ENCODE measurements around the gene TIE1.

TIE1 gene

DNA sequence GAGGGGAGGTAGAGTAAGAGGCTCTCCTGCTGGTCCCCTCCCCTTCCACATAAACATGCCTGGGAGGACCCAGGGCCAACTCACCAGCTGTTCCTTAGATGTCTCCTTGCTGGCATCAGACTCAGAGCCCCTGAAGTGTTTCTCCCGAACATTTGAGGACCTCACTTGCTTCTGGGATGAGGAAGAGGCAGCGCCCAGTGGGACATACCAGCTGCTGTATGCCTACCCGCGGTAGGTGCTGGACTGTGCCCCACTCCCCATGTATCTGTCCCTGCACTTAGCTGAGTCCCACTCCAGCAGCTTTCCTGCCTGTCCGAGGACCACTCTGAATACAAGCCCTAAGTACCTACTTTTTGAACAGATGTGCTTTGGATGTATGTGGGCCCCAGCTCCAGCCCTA lies 37.2 kb downstream of the TIE1 start:
- no peak for DNase-seq (ENCODE audit: low spot score)

DNA sequence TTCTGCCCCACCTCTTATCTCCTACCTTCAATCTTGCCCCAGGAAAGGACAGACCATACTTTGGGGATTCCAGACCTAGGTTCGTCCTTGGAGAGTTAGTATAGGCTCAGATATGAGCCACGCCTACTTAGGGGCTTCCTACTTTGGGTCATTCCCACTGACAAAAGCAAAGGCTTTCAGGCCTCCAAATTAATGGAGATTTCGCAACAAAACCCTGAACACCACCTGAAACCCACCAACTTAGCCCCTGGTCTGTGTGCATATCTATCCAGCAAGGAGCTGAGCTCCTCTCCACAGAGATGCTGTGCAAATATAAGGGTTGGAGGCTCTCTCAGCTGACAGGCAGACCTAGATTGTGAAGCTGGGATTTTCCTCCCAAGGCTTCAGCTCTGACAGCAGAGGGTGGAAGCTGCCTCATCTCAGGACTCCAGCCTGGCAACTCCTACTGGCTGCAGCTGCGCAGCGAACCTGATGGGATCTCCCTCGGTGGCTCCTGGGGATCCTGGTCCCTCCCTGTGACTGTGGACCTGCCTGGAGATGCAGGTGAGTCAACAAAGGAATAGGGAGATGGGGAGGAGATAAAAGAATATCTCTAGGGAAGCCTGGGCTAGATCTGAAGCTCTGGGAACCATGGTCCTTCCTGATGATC lies 38.9 kb downstream of the TIE1 start:
- DNase-seq (ENCODE audit: low spot score), result no peak

DNA sequence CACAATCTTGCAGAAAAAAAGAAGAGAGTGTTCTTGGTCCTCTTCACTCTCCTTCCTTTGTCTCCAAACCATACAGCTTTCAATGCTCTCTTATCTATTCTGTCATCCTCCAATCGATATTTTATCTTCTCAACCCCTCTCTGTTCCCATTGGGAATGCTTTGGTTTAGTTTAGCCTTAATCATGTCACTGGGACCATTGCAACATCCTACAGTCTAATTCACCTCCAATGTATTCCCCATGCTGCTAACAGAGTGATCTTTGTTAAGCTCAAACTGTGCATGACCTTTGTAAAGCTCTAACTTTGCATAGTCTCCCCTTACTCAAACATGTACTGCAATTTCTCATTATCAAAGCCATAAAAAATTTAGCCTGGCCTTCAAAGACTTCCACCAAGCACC lies 39.8 kb downstream of the TIE1 start:
- no peak for DNase-seq (ENCODE audit: low spot score)

DNA sequence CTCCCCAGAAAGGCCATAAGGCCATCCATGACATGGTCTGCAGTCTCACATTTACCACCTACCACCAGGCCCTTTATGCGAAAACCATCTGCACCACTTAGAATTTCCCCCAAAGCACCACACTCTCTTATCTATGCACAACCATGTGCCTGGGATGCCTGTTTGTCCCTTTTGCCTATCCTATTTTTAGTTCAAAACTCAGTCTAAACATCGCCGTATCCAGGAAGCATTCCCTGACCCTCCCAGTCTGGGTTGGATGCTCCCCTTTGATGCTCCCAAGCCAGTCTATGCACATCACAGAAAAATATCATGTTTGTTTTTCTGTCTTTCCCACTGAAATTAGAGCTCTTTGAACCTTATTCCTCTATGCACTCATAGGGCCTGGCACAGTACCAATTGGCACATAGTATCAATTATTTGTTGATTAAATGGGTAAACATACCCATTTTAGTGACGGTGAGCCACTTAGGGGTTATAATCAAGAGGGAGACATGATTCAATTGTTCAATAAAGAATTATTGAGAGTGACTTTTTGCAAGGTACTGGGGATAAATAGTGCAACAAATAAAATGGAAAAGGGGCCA lies 43.6 kb downstream of the TIE1 start:
- DNase-seq (ENCODE audit: low spot score), result no peak

DNA sequence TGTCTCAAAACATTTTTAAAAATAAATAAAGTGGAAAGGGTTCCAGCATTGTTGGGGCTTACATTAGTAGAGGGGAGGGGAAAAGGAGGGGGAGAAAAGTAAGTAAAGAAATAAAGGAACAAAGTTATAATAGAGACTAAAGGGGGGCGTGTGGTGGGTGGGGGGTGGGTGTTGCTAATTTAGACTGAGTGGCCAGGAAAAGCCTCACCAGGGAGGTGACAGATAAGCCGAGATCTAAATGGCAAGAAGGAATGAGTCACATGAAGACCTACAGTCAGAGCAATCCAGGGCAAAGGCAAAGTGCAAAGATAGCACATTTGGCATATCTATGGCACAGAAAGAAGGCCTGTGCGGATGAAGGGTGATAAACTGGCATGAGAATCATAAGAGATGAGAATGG lies 44.3 kb downstream of the TIE1 start:
- no peak for DNase-seq (ENCODE audit: low spot score)

DNA sequence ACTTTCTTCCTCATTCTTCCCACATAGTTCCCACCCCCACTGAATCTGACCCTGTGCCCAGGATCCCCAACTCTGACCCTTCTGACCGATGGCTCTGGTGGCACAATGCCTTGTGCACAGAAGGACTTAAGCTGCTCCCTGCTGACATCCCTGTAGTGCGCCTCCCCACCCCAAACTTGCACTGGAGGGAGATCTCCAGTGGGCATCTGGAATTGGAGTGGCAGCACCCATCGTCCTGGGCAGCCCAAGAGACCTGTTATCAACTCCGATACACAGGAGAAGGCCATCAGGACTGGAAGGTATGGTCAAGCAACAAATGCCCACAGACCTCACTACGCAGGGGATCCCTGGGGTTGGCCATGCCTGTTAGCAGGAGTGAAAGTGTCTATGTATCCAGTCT lies 45.9 kb downstream of the TIE1 start:
- no peak for DNase-seq (ENCODE audit: low spot score)

DNA sequence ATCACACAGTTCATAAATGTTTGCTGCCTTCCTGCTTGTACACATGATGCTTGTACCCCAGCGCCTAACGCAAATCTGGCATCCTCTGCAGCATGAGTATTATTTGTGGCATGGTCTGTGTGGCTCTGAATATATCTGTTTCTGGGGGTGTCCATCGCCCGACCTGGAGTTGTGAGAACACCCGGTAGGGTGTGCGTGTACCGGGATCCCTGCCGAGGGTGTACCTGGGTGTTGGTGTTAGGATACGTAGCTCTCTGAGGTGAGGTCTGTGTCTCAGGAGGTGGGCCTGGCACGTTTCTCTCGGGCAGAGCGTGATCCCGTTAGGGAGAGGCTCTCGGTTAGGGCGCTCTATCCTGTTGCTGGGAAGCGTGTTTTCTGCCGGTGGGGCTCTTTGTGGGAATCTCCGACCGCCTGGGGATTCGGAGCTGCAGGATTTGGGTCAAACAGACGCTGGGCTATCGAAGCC lies 47.6 kb downstream of the TIE1 start:
- peak; percentile 44 for DNase-seq (ENCODE audit: low spot score)

DNA sequence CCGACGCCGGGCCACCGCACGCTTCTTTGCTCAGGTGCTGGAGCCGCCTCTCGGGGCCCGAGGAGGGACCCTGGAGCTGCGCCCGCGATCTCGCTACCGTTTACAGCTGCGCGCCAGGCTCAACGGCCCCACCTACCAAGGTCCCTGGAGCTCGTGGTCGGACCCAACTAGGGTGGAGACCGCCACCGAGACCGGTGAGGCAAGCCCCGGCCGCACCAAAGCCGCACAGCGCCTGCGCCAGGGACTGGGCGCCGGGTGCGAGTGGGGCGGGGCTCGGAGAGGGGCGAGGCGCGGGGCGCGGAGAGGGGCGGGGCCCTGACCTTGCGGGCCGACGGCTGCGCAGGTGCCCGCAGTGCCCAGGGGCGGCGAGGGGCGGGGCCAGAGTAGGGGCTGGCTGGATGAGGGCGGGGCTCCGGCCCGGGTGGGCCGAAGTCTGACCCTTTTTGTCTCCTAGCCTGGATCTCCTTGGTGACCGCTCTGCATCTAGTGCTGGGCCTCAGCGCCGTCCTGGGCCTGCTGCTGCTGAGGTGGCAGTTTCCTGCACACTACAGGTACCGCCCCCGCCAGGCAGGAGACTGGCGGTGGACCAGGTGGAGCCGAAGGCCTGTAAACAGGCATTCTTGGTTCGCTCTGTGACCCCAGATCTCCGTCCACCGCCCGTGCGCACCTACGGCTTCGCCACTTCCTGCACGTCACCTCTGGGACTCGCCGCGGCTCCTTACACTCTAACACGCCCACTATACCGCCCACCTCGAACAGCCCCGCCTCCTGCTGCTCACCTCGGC lies 48.2 kb downstream of the TIE1 start:
- DNase-seq (ENCODE audit: low spot score), result peak; percentile 77

DNA sequence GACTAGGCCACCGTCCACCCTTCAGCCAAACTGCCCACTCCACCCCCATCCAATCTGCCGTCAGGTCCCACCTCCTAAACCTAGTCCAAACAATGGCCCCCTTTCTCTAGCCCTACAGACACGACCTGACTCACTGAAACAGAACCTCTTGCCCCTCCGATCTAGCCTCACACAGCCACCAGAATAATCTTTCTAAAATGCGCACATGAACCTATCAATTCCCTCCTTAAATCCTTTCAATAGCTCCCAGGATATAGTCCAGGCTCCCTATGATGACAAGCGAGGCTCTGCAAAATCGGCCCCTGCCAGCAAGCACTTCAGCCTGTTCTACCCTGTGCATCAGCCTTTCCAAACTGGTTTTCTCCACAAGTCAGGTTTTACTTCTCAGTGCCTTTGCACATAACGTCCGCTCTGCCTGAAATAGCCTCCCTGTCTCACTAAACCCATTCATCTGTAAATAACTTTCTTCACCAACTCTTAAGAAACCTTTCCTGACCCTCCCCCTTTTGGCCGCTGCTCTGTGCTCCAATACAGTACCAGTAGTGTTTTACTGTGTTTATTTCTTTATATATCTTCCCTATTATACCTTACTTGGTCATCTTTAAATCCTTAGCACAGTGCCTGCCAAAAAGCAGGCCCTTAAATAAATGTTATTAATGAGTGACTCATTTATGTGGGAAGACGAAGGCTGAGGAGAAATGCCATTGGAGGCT lies 49.0 kb downstream of the TIE1 start:
- peak; percentile 40 for DNase-seq (ENCODE audit: low spot score)

DNA sequence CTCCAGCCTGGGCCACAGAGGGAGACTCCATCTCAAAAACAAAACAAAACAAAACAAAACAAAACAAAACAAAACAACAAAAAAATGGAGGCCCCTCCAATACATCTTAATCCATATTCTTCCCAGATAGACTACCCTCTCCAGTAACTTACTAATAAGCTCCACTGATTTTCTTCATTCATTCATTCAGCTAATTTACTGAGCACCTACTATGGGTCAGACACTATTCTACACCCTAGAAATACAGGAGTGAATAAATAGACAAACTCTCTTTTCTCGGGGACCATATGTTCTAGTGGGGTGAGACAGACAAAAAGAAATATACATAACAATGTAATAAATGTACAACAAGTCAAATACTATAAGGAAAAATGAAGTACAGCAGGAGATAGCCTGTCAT lies 50.2 kb downstream of the TIE1 start:
- DNase-seq (ENCODE audit: low spot score), result no peak

DNA sequence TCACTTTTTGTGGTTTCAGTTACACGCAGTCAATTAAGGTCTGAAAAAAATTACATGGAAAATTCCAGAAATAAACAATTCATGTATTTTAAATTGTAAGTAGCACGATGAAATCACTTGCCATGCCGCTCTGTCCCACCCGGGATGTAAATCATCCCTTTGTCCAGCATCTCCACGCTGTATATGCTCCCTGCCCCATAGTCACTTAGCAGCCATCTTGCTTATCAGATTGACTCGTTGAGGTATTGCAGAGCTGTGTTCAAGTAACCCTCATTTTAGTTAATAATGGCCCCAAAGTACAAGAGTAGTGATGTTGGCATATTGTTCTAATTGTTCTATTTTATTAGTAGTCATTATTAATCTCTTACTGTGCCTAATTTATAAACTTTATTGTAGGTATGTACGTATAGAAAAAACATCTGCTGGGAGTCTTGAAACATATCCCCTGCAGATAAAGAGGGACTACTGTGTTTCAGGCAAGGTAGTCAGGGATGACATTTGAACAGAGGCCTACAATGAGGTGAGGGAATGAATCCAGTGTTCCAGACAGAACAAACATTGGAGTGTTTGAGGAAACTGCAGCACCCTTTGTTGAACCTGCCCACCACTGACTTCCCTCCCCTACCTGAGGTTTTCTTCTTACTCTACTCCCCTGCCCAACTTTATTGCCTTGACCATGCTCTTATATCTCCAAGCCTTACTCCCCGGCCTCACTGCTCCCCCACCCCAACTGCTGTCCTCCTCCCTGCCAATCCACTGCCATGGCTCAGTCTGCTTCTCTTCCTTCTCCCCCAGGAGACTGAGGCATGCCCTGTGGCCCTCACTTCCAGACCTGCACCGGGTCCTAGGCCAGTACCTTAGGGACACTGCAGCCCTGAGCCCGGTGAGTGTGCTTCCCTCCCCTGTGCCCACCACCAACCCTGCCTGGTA lies 50.9 kb downstream of the TIE1 start:
- no peak for DNase-seq (ENCODE audit: low spot score)

DNA sequence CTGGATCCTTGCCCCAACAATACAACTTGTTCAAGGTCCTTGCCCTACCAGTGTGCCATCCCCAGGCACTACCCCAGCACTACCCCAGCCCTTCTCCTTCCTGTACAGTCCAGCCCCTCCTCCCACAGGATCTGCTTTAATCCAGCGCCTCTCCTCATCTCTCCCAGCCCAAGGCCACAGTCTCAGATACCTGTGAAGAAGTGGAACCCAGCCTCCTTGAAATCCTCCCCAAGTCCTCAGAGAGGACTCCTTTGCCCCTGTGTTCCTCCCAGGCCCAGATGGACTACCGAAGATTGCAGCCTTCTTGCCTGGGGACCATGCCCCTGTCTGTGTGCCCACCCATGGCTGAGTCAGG lies 51.5 kb downstream of the TIE1 start:
- DNase-seq (ENCODE audit: low spot score), result no peak

DNA sequence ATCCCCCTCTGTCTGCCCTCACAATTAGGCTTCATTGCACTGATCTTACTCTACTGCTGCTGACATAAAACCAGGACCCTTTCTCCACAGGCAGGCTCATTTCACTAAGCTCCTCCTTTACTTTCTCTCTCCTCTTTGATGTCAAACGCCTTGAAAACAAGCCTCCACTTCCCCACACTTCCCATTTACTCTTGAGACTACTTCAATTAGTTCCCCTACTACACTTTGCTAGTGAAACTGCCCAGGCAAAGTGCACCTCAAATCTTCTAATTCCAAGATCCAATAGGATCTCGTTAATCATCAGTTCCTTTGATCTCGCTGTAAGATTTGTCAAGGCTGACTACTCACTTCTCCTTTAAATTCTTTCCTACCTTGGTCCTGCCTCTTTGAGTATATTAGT lies 52.1 kb downstream of the TIE1 start:
- no peak for DNase-seq (ENCODE audit: low spot score)

DNA sequence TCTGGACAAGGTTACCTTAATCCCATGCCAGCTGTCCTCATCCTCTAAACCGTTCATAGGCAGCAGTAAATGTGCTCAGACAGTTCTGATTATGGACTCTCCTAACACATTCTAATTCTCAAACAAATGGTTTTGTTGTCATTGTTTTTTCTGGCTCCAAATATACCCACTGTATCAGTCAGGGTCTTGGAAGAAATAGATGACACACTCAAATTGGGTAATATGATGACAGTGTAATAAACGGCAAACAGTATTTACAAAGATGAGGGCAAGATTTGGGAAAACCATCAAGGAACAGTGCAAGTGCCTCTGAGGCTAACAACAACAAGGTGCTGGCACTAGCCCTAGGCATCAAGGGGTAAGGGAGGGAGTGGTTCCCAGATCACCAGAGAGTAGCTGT lies 53.7 kb downstream of the TIE1 start:
- DNase-seq (ENCODE audit: low spot score), result no peak

DNA sequence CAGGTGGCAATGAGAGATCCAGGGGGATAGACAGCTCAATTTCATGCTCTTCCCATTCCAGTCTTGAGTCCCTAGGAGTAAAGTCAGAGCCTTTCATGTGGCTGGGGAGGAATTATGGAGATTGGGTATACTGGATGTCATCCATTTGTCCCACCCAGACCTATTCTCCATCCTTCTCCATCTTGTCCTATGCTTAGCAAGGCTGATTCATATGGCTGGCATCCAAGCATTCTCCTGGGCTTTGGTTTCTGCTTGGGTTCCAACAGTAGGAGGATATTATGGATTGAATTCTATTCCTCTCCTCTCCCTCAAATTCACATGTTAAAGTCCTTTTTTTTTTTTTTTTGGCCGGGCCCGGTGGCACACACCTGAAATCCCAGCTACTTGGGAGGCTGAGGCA lies 54.2 kb downstream of the TIE1 start:
- DNase-seq (ENCODE audit: low spot score), result no peak

DNA sequence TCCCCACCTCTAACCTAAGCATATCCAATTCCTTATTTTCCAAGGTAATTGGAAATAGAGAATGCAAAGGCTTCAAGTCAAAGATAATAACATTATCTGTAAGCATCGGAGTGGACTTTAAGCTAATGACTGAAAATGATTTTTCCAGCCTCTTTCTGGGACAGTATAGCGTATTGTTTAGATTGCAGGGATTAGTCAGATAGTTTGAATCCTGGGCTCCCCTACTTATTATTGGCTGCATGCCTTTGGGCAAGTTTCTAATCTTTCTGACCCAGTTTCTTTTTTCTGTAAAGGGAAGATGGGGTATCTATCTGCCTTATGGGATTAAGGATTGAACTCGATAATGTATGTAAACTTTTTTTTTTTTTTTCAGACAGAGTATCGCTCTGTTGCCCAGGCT lies 56.5 kb downstream of the TIE1 start:
- no peak for DNase-seq (ENCODE audit: low spot score)

DNA sequence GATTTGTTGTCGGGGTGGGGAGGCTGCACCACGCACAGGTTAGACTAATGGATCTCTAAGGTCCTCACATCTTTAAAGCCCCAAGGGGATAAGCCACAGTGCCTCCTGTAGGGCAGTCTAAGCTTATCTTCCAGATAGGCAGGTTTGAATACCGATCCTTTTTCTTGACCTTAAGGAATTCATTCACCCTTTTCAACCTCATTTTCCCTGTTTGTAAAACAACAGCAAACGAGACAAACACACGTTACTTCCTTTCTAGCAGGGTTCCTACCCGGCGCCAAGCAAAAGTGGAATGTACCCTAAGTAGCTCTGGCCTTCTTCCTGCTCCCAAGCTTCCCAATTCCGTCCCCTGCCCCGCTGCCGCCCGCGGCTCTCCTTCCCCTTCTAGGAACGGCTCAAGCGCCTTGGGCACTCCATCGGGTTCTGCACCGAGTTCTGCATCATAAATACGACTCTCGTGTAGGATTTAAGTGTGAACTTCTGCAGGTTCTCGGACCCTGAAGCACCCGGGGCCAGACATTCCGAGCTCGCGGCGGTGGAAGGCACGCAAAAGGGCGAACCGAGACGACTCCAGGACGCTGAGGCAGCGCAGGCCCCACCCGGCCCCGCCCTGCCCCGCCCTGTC lies 57.5 kb downstream of the TIE1 start:
- DNase-seq (ENCODE audit: low spot score), result peak; percentile 48

DNA sequence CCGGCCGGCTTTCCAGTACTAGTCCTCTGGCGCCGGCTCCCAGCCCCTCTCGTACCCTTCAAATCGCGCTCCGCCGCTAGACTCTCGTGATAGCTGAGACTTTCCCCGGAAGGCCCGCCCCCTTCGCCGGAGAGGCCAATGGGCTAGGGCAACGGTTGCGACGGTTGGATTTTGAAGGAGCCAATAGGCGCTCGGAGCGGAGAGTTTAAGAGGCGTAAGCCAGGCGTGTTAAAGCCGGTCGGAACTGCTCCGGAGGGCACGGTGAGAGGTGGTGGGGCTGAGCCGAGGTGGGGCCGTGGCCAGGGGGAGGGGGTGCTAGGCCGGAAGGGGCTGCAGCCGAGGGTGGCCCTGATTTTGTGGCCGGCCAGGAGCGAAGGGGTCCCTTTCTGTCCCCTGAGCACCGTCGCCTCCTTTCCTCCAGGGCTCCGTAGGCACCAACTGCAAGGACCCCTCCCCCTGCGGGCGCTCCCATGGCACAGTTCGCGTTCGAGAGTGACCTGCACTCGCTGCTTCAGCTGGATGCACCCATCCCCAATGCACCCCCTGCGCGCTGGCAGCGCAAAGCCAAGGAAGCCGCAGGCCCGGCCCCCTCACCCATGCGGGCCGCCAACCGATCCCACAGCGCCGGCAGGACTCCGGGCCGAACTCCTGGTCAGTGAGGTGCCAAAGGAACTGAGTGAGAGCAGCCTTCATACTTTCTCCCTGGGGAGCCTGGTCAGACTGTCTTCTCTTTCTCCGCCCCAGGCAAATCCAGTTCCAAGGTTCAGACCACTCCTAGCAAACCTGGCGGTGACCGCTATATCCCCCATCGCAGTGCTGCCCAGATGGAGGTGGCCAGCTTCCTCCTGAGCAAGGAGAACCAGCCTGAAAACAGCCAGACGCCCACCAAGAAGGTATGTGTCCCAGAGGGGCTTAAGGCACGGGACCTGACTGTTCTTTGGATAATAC lies 58.2 kb downstream of the TIE1 start, which contains the start of gene CDC20:
CDC20 (plus strand) TSS at position 236 of the 948 bp plus-strand sequence; CDS start at position 471, 235 bp downstream.
- DNase-seq (ENCODE audit: low spot score), result peak; percentile 98

DNA sequence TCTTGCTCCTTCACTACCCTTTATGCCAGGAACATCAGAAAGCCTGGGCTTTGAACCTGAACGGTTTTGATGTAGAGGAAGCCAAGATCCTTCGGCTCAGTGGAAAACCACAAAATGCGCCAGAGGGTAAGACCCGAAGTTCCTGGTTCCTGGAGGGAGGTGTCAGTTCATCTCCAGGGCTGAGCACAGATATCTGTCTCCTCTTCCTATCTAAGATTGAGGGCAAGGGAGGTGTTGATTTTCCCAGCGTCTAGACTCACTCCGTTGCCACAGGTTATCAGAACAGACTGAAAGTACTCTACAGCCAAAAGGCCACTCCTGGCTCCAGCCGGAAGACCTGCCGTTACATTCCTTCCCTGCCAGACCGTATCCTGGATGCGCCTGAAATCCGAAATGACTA lies 58.9 kb downstream of the TIE1 start:
- DNase-seq (ENCODE audit: low spot score), result no peak

DNA sequence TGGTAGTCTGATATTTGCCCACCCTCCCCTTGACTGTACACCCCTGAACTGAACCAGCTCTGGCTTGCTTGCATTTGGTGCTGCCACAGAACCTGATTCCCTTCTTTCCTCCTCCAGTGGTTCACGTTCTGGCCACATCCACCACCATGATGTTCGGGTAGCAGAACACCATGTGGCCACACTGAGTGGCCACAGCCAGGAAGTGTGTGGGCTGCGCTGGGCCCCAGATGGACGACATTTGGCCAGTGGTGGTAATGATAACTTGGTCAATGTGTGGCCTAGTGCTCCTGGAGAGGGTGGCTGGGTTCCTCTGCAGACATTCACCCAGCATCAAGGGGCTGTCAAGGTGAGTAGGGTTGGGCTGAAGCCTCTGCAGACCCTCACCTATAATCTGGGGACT lies 59.8 kb downstream of the TIE1 start:
- no peak for DNase-seq (ENCODE audit: low spot score)

Measured in cerebellar cortex (tissue), 1 donor.